ENCODE data around the gene SLC26A6. TPM values are rescaled to one million over a fixed set of nuclear protein-coding genes. Genes with fewer than 3 reads are reported as not detected.

SLC26A6 gene
- polyA plus RNA-seq, 3 donors, result 8.7 to 14.1 (median 8.9) TPM

DNA sequence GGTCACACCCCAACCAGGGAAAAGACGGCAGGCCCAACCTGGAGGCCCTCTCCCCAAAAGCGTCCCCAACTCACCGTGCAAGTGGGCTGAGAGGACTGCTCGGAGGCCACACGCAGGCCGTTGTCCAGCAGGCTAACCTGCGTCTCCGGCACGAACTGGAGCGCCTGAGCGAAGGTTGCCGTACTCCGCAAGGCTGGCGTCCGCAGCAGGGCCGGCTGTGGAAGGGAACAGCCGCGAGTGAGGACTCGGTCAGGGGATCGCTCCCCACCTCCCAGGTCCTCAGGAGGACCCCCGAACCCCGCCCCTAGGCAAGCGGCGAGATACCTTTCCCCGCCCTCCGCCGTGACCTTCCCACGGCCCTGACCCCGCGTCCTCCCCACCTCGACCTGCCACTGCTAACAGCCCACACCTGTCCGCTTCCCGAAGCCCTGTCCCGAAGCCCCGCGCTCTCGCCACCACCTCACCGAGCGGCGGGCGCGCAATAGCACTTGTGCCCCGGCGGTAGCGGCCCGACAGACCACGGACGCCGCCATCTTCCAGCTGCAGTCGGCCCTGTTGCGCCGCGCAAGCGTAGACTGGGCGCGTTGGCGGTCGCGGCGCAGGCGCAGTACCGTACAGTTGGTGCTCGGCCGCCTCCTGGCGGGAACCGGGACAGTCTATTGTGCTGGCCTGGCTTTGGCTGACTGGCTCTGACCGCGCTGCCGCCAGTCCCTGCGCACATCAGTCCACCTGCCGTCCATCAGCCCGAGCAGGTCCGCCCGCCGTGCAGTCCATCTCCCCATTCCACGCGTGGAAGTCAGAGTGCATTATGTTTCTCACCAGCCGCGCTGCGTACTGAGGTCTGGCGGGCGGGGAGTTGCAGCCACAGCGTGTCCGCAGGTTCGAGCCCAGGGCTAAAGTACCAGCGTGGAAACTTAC, 25.9 kb downstream of the SLC26A6 start, which contains the start of gene UQCRC1:
Gene UQCRC1 (minus strand): TSS at position 559 of the 918 bp plus-strand sequence. CDS start 26 bp downstream, at position 533.
- WGBS, 3 donors, result 1 to 2% (median 2%) methylated on average over 82 to 86 of the region's 86 CpGs
- H3K27ac ChIP-seq (ENCODE audit: low read depth, low read length), result peak within 1 kb of the TSS; percentile 38

DNA sequence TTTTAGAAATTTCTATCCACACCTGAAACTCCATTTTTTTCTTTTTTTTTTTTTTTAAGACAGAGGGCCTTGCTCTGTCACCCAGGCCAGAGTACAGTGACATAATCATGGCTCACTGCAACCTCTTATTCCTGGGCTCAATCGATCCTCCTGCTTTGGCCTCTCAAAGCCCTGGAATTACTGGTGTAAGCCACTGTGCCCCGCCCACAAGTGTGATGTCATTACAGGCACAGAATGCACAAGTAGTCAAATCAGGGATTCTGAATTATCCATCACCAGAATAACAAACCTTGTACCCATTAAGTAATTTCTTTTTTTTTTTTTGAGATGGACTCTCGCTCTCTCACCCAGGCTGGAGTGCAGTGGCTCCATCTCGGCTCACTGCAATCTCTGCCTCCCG, 27.7 kb downstream of the SLC26A6 start:
- no peak overlapping the region for H3K27ac ChIP-seq (ENCODE audit: low read depth, low read length)
- WGBS, 3 donors, result 93 to 96% (median 93%) methylated on average over 5 of the region's 5 CpGs

DNA sequence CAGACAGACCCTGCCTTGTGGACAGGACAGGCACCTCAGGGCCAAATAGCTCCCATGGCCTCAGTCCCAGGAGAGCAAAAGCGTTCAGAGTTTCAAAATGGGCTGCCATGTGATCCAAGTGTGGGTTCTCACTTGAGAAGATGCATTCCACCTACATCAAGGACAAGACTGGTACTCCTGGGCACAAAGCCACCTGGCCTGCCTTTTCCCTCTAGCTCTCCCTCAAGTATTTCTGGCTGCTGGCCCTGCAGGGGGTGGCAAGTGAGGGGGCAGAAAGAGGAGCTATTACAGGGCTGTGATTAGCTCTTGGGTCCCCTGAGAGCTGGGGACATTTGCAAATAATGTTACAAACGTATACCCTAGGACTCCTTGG, 33.7 kb downstream of the SLC26A6 start:
- 63 to 79% (median 72%) methylated on average over 2 of the region's 2 CpGs for WGBS, 3 donors
- no peak overlapping the region for H3K27ac ChIP-seq (ENCODE audit: low read depth, low read length)

DNA sequence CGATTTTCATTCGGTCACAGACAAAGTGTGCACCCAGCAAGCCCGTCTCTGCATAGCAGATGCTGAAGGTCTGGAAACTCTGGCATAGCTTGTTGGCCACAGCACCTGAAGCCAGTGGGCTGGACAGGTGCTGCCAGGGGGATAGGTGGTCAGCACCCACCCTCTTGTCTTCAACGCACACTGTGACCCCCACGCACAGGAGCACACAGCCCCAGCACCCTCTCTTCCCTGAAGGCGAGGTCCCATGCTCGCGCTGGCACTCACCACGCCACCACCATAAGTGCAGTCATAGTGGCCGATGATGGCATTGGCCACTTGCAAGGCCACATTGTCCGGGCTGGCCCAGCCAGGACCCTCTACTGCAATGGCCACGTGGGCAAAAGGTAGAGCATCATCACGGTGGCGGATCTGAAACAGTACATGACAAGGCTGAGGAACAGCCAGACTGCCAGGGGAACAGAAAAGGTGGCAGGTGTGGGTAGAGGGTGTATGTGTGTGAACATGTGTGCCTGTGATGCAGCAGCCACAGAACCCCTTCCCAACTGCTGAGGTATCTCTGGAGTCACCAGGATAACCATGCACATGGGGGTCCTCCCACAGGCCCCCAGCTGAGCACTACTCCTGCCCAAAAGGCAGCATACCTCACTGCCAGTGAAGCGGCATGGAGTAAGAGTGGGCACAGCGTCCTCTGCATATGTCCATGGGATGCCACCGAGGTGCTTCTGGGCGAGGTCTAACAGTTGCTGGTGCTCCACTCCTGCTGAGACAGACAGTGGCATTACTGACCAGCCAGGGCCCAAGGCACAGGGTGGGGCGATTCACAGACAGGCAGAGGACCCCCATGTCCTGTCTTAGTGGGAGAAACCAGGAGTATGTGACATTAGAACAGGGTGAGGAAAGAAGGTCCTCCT, 34.3 kb downstream of the SLC26A6 start:
- WGBS, 3 donors, result 93 to 96% (median 94%) methylated on average over 19 of the region's 19 CpGs

DNA sequence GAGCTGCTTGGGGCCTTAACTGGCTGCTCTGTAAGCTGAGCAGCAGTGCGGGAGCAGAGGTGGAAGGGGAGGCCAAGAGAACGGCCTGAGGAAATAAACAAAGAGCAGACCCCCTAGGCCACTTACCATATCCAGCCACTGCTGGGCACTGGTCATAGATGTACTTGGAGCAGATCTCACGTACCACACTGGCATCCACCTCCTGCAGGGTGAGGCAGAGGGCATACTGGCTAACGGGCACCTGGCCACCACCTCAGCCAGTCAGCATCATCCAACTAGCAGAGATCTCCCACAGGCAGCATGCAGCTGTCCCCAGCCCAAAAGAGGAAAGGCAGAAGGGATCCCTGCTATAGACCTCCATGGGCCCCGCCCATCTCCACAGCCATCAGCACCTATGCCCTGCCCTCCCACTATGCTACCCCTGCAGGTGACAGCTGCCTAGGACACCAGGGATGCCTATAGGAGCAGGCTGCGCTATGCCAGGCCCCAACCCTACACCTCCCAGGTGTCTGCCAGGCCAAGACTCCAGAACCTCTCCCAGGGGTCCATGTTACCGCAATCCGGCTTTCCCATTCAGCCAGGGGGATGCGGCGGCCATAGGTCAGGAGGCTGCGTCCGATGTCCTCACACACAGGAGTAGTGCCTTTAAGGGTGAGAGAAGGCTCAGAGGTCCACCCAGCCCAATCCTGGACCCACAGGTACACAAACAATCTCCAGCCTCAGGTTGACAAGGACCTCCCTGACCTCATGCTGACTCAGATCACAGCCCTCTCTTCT, 35.6 kb downstream of the SLC26A6 start:
- 95 to 98% (median 96%) methylated on average over 12 of the region's 12 CpGs for WGBS, 3 donors
- no peak overlapping the region for H3K27ac ChIP-seq (ENCODE audit: low read depth, low read length)

More for the DNA sequence above, 34.3 kb downstream of the SLC26A6 start:
- no peak overlapping the region for H3K27ac ChIP-seq (ENCODE audit: low read depth, low read length)

DNA sequence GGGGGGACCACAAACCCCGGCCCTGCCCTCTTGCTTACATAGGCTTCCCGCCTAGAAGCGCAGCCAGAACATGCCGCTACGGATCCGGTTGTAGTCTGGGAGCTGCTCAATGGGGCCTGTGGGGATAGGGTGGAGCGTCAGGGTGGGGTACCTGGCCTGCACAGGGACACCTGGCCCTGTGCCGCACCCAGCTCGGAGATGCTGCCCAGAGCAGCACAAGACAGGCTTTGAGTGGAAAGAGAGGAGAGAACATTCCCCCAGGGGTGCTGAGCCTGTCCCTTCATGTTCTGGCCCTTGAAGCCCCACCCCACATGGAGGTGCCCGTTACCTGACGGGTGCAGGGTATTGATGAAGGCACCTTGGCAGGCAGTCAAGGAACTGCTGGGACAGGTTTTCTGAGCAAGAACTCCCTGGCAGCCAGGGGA, 36.2 kb downstream of the SLC26A6 start:
- H3K27ac ChIP-seq (ENCODE audit: low read depth, low read length), result no peak overlapping the region
- WGBS, 3 donors, result 73 to 79% (median 79%) methylated on average over 11 of the region's 11 CpGs

DNA sequence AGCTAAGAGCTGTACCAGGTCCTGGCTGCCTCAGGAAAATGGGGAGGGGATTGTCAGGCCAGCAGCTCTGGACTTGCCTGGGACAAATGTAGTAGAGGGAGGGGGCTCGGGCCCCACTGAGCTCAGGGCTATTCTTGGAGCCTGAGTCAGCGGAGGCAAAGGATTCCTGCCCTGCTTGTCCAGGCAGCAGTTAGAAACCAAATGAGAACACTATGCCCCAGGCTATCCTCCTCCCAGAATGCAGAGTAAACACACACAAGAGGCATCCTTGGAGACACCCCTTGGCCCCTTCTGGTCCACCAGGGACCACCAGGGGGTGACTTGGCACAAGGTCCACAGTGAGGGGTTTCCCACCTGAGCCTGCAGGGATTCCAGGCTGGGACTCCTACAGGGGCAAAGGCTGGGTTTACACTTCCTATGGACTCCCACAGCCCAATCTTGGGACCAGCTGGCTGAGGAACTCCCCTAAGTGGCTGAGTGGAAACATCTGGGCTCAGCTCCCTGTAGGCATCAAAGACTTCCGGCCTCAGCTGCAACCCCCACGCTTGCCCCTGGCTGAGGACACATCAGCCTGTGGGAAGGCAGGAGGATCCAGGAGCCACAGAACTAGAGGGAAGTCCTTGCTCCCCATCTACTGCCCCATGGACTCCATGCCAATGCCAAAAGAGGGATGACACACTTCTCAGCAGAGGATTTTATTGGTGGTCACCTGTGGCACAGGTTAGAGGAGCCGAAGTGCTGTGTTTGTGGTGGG, 36.8 kb downstream of the SLC26A6 start:
- H3K27ac ChIP-seq (ENCODE audit: low read depth, low read length), result no peak overlapping the region
- 46 to 83% (median 71%) methylated on average over 5 of the region's 5 CpGs for WGBS, 3 donors

DNA sequence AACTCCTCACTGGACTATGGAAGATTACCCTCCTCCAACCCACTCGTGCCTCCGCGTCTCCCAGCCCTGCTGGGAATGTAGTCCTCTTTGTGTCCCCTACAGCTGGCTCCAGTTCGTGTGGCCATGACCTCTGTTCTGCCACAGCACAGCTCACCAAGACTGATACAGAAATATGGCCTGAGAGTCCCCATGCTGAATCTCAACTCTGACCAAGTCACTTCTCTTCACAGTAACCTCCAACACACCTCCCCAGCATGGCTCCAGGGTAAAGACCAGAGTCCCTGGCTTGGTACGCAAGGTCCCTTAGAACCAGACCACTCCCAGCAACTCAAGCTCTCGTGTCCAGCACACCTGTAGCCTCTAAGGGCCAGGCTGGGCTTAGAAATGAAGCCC, 37.9 kb downstream of the SLC26A6 start:
- 71 to 84% (median 79%) methylated on average over 6 of the region's 6 CpGs for WGBS, 3 donors
- no peak overlapping the region for H3K27ac ChIP-seq (ENCODE audit: low read depth, low read length)

DNA sequence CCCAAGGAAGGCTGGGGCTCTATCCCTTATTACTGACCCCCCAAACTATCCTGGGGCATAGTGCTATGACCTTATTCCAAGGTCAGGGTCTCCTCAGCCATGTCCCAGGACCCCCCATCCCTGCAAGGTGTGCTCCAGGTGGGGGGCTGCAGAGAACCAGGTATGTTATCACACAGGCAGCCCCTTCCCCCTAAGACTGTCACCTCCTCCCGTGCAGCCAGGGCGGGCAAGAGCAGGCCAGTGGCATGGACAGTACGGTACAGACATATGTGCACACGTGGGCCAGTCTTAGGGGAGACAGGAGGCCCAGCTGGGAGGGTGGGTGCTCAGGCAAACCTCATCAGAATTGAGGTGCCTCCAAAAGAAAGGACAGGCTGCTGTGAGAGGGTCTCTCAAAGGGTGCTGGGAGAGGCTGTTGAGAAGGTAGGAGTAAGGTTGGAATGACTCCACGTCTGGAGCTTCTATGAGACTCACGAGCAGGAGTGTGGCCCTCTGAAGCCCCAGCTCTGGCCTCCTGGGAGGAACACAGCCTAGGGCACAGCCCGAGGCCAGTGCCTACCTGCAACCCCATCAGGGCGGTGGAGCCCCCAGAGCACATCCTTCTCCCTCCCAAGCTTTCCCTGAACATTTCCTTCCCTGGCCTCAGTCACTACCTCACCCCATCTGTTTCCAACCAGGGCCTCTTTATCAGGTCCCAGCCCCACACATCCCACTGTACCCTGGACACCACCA, 38.4 kb downstream of the SLC26A6 start:
- WGBS, 3 donors, result 68 to 78% (median 74%) methylated on average over 8 of the region's 8 CpGs
- no peak overlapping the region for H3K27ac ChIP-seq (ENCODE audit: low read depth, low read length)

DNA sequence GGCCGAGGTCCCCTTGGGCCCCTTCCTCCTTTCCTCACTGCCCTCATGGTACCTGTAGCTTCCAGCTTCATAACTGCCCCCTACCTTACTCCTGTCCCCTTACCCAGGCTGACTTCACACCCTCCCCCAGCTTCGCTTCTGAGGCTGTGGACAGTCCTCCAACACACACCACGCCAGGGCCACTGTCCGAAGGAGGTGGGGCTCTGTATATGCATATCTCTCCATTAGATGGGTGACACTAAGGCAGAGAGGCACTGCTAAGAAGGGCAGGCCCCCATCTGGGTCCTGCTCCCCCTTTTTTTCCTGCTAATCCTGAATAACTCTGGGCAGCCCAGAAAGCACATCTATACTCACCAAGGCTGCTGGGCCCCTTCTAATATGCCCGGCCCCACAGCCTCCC, 39.1 kb downstream of the SLC26A6 start:
- WGBS, 3 donors, result 56 to 82% (median 79%) methylated on average over 5 of the region's 5 CpGs
- no peak overlapping the region for H3K27ac ChIP-seq (ENCODE audit: low read depth, low read length)

DNA sequence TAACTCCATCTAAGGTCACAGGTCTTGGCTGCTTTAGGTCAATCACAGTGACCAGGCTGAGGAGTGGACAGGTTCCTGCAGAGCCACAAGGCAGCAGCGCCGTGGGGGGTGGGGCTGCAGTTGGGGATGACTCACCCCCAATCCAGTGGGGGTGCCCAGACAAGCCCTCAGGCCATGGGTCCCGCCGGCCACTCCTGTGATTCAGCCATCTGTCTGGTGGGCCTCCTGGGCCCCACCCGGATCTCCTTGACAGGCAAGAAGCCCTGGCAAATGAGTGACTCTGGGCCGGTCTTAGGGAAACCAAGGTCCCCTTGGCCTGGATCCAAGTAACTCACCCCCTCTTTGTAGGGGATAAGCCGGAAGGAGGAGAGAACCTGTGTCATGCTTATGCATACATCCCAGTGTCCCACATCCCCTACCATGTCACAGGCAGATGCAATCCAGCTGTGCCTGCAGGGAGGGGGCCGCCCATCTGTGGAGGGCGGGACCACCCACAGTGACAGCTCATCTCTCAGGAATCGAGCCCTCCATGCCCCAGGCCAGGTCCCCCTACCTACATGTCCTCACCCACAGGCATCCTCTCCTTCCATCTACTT, 39.6 kb downstream of the SLC26A6 start:
- no peak overlapping the region for H3K27ac ChIP-seq (ENCODE audit: low read depth, low read length)
- 35 to 39% (median 36%) methylated on average over 10 of the region's 10 CpGs for WGBS, 3 donors

DNA sequence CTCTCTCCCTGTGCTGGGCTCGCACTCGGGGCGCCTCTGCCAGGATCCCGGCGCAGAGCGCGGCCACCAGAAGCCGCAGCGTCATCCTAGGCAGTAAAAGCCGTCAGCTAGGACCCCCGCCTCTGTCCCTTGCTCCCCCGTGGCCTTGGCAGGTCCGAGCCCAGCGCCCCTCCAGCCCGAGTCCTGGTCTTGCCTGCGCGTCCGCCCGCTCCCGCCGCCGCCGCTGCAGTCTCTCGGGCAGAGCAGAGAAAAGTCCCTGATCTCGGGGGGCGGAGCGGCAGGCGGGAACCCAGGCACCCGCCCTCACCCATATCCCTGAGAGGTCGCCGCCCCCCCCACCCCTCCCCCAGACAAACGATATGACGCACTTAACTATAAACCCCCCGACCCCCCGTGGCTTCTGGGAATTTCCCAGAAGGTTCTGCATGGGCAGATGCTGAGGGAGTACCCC, 40.2 kb downstream of the SLC26A6 start, which contains the start of gene COL7A1:
Gene COL7A1 (minus strand): TSS at position 255 of the 451 bp plus-strand sequence. CDS start 170 bp downstream, at position 85.
- 4 to 9% (median 7%) methylated on average over 28 to 35 of the region's 35 CpGs for WGBS, 3 donors
- no peak within 1 kb of the TSS for H3K27ac ChIP-seq (ENCODE audit: low read depth, low read length)

DNA sequence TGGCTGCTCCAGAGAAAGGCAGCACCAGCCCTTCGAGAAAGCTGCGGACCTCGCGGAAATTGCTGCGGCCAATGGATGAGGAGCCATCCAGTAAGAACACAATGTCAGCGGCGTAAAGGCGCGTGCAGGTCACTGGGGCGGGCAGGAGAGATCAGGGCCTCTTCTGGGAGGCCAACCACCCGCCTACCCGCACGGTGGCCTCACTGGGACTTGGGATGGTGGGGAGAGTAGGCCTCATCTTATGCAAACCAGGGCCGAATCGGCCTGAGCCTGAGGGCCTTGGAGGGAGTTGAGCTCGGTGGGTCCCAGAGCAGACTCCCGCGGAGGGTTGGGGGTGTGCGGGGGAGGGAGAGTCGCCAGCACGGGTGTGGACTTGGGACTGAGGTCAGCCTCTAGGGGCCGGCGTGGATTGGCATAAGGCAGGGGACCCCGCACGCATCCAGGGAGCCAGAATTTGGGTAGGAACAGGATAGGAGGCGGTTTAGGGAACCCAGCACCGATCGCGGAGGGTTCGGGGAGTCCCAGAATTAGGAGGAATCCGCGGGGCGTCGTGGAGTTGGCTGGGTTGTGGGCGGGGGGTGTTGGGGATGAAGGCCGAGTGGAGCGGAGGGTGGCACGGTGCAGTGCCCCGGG, 40.7 kb downstream of the SLC26A6 start:
- H3K27ac ChIP-seq (ENCODE audit: low read depth, low read length), result no peak overlapping the region

DNA sequence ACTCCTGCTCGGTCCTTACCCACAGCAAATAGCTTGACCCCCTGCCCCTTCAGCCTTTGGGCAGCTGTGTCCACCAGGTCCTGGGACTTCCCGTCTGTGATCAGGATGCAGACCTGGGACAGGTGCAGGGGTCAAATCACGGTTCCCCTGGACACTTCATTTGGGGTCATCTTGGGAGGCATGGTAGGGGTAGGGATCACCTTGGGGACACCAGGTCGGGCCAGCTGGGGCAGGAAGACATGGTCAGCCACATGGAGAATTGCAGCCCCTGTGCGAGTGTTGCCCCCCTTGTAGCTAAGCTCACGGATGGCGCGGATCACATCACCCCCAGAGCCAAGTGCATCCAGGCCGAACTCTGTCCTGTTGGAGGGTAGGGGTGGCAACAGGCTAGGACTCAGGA, 41.9 kb downstream of the SLC26A6 start:
- WGBS, 3 donors, result 87 to 94% (median 93%) methylated on average over 9 of the region's 9 CpGs
- no peak overlapping the region for H3K27ac ChIP-seq (ENCODE audit: low read depth, low read length)

More for the DNA sequence above, 40.7 kb downstream of the SLC26A6 start:
- 31 to 38% (median 33%) methylated on average over 32 to 39 of the region's 39 CpGs for WGBS, 3 donors

DNA sequence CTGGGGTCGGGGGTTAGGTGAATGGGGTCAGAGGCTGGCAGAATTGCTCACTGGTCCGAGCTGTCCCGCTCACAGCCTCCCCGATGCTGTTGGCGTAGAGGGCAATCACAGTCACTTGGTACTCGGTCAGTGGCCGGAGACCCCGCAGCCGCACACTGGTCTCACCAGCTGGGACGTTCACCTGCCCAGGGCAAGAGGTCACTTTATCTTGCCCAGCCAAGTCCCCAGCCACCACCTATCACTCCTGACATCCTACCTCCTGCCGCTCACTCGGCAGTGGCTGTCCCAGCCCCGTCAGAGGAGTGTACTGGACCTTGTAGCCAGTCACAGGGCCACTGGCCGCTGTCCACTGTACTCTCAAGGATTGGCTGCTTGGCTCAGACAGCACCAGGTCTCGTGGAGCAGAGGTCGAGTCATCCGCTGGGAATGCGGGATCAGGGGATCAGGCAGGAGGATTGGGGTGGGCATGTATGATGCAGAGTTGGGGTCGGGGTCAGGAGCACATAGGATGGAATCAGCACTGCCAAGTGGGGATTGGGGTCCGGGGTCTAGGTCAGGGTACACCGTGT, 42.7 kb downstream of the SLC26A6 start:
- WGBS, 3 donors, result 86 to 93% (median 91%) methylated on average over 21 of the region's 21 CpGs
- no peak overlapping the region for H3K27ac ChIP-seq (ENCODE audit: low read depth, low read length)

All from adipose tissue (tissue), 3 donors.